AG04449 (cell line): ENCODE results near the gene UBASH3B.

ENCODE experiments used
- CTCF ChIA-PET: fragments of 350-600 bp; formaldehyde crosslinking; extraction: SDS; loops from one replicate; lab custom pipeline; 2021; ENCODE audit warnings: antibody characterized with exemption; lab: Yijun Ruan, JAX
- POLR2A ChIA-PET: fragments of 400-600, 350-600 bp; formaldehyde crosslinking; extraction: SDS; loops from one replicate; lab custom pipeline; 2020; ENCODE audit warnings: antibody characterized with exemption, inconsistent platforms; lab: Yijun Ruan, JAX
- DNase-seq: peaks from one replicate; pipeline ENCODE4 v3.0.0-alpha.2; 2010; ENCODE audit warnings: low read depth, low spot score
- H3K4me3 ChIP-seq: 2 replicates; pipeline ENCODE4 v1.5.1; 2011; ENCODE audit warnings: low read depth, mild to moderate bottlenecking, control low read depth, low read length
- TF ChIP-seq, protein P1 (sequence below): IDR thresholded peaks from one replicate; pipeline ENCODE4 v1.5.1; 2011; ENCODE audit warnings: mild to moderate bottlenecking, moderate library complexity, low read length, control low read depth, inconsistent platforms; ENCODE audit not compliant: insufficient read depth; ENCODE audit errors: missing control alignments

The UBASH3B gene

DNA sequence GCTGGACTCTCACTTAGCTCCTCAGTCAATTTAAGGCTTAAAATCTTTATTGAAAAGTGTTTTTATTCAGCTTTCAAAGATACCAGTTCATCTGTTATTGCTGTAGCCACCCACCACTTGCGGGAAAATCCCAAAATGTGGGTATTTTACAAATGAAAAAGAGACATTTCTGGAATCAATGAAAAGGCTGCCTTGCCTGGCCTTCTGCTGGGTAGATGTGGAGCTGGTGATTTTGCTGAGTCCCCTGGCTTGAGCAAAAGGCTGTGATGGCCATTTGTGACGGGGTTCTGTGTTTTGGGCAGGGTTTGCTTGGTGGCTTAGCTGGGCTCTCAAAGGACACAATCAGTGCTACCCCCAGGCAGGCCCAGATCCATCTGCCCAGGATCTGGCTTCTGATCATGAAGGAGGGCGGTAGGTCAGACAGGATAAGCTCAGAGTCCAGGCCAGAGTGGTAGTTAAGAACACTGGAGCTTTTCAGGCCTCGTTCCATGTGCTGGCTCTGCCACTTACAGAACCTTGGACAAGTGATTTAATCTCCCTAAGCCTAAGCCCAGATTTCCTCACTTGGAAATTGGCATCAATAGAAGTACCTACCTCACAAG, 36.1 kb downstream of the UBASH3B start:
- no peak for DNase-seq
- TF ChIP-seq, protein P1, sequence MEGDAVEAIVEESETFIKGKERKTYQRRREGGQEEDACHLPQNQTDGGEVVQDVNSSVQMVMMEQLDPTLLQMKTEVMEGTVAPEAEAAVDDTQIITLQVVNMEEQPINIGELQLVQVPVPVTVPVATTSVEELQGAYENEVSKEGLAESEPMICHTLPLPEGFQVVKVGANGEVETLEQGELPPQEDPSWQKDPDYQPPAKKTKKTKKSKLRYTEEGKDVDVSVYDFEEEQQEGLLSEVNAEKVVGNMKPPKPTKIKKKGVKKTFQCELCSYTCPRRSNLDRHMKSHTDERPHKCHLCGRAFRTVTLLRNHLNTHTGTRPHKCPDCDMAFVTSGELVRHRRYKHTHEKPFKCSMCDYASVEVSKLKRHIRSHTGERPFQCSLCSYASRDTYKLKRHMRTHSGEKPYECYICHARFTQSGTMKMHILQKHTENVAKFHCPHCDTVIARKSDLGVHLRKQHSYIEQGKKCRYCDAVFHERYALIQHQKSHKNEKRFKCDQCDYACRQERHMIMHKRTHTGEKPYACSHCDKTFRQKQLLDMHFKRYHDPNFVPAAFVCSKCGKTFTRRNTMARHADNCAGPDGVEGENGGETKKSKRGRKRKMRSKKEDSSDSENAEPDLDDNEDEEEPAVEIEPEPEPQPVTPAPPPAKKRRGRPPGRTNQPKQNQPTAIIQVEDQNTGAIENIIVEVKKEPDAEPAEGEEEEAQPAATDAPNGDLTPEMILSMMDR = no peak
- ChIA-PET POLR2A (interaction anchor here (0.8 to 1.1 kb wide), 2 partner anchors 15 to 36 kb away, joined by 3 to 4 read pairs; partner anchors contain the start of gene UBASH3B), CTCF (interaction anchor here (0.9 to 2.1 kb wide), 5 partner anchors 8 to 89 kb away, joined by 3 to 8 read pairs (median 4); no protein-coding TSS in a partner anchor)
- H3K4me3 ChIP-seq = no peak overlapping the region

DNA sequence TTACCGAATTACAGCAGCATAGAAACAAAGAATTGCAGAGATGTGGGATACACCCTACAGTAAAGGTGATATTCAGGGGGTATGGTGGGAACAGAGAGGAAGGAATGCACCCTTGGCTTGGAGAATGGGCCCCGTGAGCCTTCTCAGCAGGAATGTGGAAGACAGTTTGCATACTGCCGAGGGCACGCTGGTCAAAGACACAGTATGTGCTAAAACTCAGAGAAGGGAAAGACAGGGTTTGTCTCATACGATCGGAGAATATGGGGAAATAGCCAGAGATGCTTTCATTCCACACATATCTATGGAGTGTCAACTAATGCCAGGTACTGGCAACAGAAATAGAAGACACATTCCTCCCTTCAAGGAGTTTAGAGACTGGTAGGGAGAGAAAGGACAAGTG, 36.9 kb downstream of the UBASH3B start:
- DNase-seq = no peak
- TF ChIP-seq, protein P1 = no peak
- ChIA-PET POLR2A (no interaction called here), CTCF (interaction anchor here (2.1 kb wide), 1 partner anchor 88 kb away, joined by 8 read pairs; no protein-coding TSS in a partner anchor)
- no peak overlapping the region for H3K4me3 ChIP-seq

DNA sequence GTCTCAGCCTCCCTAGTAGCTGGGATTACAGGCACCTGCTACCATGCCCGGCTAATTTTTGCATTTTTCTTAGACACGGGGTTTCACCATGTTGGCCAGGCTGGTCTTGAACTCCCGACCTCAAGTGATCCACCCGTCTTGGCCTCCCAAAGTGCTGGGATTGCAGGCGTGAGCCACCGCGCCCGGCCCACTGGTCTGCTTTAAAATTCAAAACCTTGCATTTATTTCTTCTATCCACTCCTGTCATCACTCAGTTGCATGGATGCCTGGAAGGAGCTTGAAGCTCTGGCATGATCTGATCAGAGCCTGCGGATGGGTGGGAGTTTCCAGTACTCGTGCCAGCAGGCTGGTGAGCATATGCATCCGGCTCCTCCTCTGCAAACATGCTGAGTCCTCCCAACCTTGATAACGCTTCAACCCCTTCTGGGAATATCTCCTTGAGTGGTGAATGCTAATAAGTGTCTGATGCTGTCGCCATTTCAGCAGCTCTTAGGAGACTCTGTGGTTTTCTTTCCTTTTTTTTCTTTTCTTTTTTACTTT, 39.6 kb downstream of the UBASH3B start:
- no peak overlapping the region for H3K4me3 ChIP-seq
- TF ChIP-seq, protein P1 = no peak
- no peak for DNase-seq
- POLR2A ChIA-PET = no interaction called here
- CTCF ChIA-PET = interaction anchor here (0.7 to 2.3 kb wide), 4 partner anchors 11 to 86 kb away, joined by 3 to 7 read pairs (median 6); no protein-coding TSS in a partner anchor

DNA sequence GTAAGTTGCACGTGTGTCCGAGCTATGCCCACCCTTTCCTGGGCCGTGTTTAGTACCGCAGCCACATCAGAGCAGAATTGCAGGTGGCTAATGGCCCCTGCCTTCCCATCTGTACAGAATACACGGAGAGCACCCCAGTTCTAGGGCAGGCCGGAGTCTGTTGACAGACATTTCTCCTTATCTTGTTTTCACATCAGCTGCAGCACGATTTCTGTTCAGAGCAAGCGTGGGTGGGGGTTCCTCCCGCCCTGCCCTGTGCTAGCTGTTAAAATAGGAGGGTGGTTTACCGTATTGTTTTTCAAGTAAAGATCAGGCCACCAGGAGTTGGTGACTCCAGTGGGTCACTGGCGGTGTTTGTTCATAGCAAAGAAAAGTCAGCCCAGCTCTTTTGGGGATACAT, 41.1 kb downstream of the UBASH3B start:
- no peak overlapping the region for H3K4me3 ChIP-seq
- no peak for DNase-seq
- TF ChIP-seq, protein P1 = no peak
- CTCF ChIA-PET = interaction anchor here (0.7 kb wide), 1 partner anchor 15 kb away, joined by 4 read pairs; no protein-coding TSS in a partner anchor
- POLR2A ChIA-PET = no interaction called here

DNA sequence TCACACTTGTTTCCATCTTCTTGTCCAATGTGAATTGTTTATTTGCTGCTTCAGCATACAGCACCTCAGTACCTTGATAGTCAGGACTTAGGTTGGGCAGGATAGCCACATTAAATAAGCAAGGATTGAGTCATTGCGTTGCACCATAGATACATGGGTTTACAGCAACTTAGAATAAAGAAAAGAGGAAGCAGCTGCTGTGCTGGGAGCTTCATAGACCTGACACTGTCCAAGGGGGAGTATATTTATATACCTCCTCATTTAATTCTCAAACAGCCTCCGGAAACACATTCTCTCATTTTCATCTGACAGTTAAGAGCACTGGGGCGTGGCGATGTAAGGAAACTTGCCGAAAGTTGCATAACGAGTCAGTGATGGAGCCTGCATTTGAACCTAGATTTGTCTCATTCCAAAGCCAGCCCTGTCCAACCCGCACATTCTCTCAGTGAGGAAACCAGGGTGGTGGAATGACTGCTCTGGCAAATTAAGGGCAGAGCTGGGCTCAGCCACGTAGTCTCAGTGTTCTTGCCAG, 42.2 kb downstream of the UBASH3B start:
- DNase-seq = no peak
- CTCF ChIA-PET = interaction anchor here (0.7 kb wide), 1 partner anchor 14 kb away, joined by 4 read pairs; no protein-coding TSS in a partner anchor
- H3K4me3 ChIP-seq = no peak overlapping the region
- TF ChIP-seq, protein P1 = no peak
- POLR2A ChIA-PET = no interaction called here

DNA sequence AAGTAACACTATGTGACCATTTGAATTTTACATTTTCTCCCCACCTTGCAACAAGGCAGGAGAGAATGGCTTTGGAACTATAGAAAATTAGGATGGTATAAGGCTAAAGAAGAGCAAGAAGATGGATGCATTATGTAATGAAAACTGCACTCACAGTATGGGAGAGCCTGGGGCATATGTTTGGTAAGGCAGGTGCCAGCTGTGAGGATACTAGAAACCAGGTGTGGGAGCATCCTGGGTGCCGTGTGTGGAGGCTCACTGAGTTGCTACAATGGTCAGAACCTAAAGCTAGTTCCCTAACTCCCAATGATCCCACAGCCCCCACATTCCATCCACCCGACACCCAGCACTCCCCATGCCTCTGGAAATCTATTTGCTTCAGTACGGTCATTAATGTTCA, 42.9 kb downstream of the UBASH3B start:
- H3K4me3 ChIP-seq = no peak overlapping the region
- TF ChIP-seq, protein P1 = no peak
- CTCF ChIA-PET = no interaction called here
- POLR2A ChIA-PET = no interaction called here
- DNase-seq = no peak
